Suprapubic skin (tissue), 4 donors: Measurements from ENCODE around the gene HSD17B1. TPM values are rescaled to one million over a fixed set of nuclear protein-coding genes. Genes with fewer than 3 reads are reported as not detected.
A peak's percentile ranks its signal among the peaks of the same experiment; 100 is the strongest.

ENCODE experiments used
- DNase-seq, 2 donors: peaks; one replicate each; pipeline ENCODE4 v3.0.0-alpha.2; 2019; ENCODE audit warnings: low spot score in 2 of 2
- H3K27ac ChIP-seq: fragments of 200-600 bp; sonication (generic); one replicate; pipeline ENCODE4 v1.5.1; 2019
- H3K27me3 ChIP-seq: fragments of 200-600 bp; sonication (generic); one replicate; pipeline ENCODE4 v1.5.1; 2019
- H3K36me3 ChIP-seq: fragments of 200-600 bp; sonication (generic); one replicate; pipeline ENCODE4 v1.5.1; 2019
- H3K4me1 ChIP-seq: fragments of 200-600 bp; sonication (generic); one replicate; pipeline ENCODE4 v1.5.1; 2019
- H3K4me3 ChIP-seq: fragments of 200-600 bp; sonication (generic); one replicate; pipeline ENCODE4 v1.5.1; 2019; ENCODE audit warnings: mild to moderate bottlenecking
- H3K9me3 ChIP-seq: fragments of 200-600 bp; sonication (generic); one replicate; pipeline ENCODE4 v1.5.1; 2019
- EP300 ChIP-seq: sonication (generic); formaldehyde crosslinking; IDR thresholded peaks from one replicate; pipeline ENCODE4 v1.6.1; 2017; ENCODE audit warnings: antibody characterized with exemption
- POLR2A ChIP-seq, 2 donors: fragments of 450-650 bp; IDR thresholded peaks; one replicate each; pipeline ENCODE4 v1.6.1; 2017; ENCODE audit warnings: antibody characterized with exemption in 2 of 2, mild to moderate bottlenecking in 2 of 2, moderate library complexity in 2 of 2
- POLR2AphosphoS5 ChIP-seq, 3 donors: sonication (generic); formaldehyde crosslinking; IDR thresholded peaks; one replicate each; pipeline ENCODE4 v1.6.1; 2017; ENCODE audit warnings: antibody characterized with exemption in 3 of 3
- WGBS: methylation state at CpG from one replicate; pipeline ENCODE4 v1.1.5; 2018; 5-methylcytosine and 5-hydroxymethylcytosine counted together
- total RNA-seq, 4 donors: library from RNA; depleted of rRNA; stranded (reverse); fragments of >200 nt; gene quantifications; one replicate each; pipeline ENCODE4 v1.1.0, GENCODE V29; 2016
- TF ChIP-seq, protein P1 (sequence below), 2 donors: fragments of 200-600 bp in 1 of 2; fragments of 450-650 bp in 1 of 2; sonication (generic) in 1 of 2; IDR thresholded peaks; one replicate each; pipeline ENCODE4 v1.5.1; 2016 to 2019; ENCODE audit warnings: antibody characterized with exemption in 2 of 2, mild to moderate bottlenecking in 1 of 2, moderate library complexity in 1 of 2

The HSD17B1 gene
- total RNA-seq, 4 donors from 2014 or later: 1.2 to 8.8 (median 3.2) TPM

DNA sequence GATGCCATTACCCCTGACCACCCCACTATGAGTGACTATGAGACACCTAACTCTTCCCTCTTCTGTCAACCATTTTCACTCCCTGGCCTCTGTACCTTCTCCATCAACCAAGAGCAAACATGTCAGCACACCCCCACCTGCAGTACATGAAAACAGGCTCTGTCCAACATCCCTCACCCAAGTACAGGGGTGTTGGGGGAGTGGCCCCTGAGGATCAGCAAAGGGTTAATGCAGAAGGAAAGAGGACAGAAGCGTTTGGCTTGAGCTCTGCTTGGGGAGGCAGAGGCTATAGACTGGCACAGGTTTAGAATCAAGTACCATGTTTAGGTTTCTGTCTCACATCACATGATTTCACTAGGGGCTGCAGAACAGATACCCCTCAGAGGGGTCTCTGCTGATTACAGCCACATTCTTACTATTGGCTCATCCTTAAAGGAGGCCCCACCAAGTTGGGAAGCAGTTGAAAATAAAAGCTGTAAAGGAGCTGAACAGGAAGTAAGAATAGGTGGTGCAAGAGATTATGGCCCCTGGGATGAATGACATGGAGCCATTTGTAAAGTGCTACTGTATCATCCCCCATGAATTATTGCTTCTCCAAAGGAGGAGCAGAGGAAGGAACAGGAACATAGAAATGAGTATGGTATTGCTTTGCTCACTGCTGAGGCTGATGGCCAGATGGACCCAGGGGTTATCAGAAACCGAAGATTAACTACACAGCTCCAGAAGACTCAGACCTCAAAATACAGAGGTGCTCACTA is 27.2 kb downstream of the HSD17B1 start:
- DNase-seq: no peak
- H3K36me3 ChIP-seq: peaks cover 57% of the 10 kb centered on the region

DNA sequence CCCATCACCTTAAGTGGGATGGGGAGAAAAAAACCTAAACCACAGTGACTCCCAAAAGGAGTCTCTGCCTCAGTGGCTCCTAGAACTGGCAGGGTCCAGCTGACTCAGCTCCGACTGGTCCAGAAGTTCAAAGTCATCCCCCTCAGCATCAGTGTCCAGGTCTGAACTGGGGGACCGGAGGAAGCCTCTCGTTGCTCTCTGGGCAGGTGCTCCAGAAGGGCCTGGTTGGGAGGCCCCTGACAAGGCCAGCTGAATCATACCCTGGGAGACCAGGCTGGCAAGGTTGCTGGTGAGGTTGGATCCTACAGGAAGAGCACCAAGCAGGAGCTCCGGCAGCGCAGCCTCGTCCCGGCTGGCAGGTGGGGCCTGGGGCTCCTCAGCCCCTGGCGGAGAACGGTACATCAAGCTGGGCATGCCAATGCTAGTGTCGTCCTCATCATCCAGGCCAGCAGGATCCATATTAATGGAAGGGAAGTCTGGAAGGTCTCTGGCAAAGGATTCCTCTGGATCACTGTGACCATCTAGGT is 29.1 kb downstream of the HSD17B1 start:
- Histone ChIP-seq H3K4me1 (peaks cover 37% of the 10 kb centered on the region), H3K36me3 (peaks cover 71% of the 10 kb centered on the region)

More for the DNA sequence above, 27.2 kb downstream of the HSD17B1 start:
- Histone ChIP-seq H3K4me1 (peaks cover 20% of the 10 kb centered on the region), H3K4me3 (no peak overlapping the region), H3K27me3 (no peaks in the 10 kb centered on the region), H3K9me3 (no peaks in the 10 kb centered on the region), H3K27ac (no peak overlapping the region)
- no peak for TF ChIP-seq POLR2AphosphoS5 (IDR thresholded peaks at IDR 0.05)
- TF ChIP-seq, protein P1, sequence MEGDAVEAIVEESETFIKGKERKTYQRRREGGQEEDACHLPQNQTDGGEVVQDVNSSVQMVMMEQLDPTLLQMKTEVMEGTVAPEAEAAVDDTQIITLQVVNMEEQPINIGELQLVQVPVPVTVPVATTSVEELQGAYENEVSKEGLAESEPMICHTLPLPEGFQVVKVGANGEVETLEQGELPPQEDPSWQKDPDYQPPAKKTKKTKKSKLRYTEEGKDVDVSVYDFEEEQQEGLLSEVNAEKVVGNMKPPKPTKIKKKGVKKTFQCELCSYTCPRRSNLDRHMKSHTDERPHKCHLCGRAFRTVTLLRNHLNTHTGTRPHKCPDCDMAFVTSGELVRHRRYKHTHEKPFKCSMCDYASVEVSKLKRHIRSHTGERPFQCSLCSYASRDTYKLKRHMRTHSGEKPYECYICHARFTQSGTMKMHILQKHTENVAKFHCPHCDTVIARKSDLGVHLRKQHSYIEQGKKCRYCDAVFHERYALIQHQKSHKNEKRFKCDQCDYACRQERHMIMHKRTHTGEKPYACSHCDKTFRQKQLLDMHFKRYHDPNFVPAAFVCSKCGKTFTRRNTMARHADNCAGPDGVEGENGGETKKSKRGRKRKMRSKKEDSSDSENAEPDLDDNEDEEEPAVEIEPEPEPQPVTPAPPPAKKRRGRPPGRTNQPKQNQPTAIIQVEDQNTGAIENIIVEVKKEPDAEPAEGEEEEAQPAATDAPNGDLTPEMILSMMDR (IDR thresholded peaks at IDR 0.05): no peak
- TF ChIP-seq POLR2A (IDR thresholded peaks at IDR 0.05): no peak
- TF ChIP-seq EP300: no peak
- WGBS: 48% methylated on average over 2 of the region's 2 CpGs

DNA sequence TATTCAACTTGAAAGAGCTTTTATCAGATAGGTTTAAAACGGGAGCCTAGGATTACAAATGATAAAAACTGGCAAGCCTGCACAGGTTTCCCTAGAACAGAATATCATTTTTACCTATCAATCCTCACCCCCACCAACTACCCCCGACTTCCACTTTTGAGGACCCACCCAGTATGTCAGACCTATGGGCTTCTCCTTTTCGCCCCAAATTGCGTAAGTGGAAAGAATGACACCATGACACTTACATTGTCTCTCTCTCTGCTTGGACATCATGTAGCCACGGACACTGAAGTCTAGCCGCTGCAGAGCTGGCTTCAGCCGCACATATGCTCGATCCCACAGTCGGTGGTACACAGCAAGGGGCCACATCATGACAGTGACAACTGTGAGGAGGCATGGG is 32.2 kb downstream of the HSD17B1 start:
- no peak overlapping the region for H3K4me3 ChIP-seq
- H3K4me1 ChIP-seq: peaks cover 37% of the 10 kb centered on the region
- WGBS: 71% methylated on average over 9 of the region's 9 CpGs
- DNase-seq: no peak
- H3K27ac ChIP-seq: peak overlapping the region; percentile 26
- no peak for TF ChIP-seq POLR2AphosphoS5 (IDR thresholded peaks at IDR 0.05)
- no peak for TF ChIP-seq EP300
- no peak for TF ChIP-seq POLR2A (IDR thresholded peaks at IDR 0.05)
- no peaks in the 10 kb centered on the region for H3K9me3 ChIP-seq
- peaks cover 86% of the 10 kb centered on the region for H3K36me3 ChIP-seq
- no peaks in the 10 kb centered on the region for H3K27me3 ChIP-seq

More for the DNA sequence above, 29.1 kb downstream of the HSD17B1 start:
- DNase-seq: no peak
- H3K9me3 ChIP-seq: no peaks in the 10 kb centered on the region
- no peak for TF ChIP-seq POLR2AphosphoS5 (IDR thresholded peaks at IDR 0.05)
- TF ChIP-seq POLR2A (IDR thresholded peaks at IDR 0.05): no peak
- TF ChIP-seq, protein P1 (IDR thresholded peaks at IDR 0.05): no peak
- no peak for TF ChIP-seq EP300
- no peak overlapping the region for H3K27ac ChIP-seq
- no peak overlapping the region for H3K4me3 ChIP-seq
- WGBS: 83% methylated on average over 4 of the region's 10 CpGs
- no peaks in the 10 kb centered on the region for H3K27me3 ChIP-seq

DNA sequence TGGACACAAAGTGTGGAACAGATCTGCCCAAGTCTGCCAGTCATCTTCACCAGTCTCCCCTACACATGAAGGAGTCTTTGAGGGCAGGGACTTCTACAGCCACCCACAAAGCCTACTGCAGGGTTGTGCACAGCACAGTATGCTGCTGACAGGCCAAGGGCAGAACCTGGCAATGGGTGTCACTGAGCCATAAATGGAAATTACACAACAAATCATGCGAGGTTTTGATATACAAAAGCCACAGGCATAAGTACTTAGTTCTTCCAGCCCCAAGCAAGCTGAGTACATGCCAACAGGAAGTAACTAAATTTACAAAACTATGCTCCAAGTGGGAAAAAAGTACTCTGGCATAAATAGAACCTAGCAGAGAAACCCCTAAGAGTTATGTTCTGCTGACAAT is 32.6 kb downstream of the HSD17B1 start:
- Histone ChIP-seq H3K27me3 (no peaks in the 10 kb centered on the region), H3K36me3 (peaks cover 86% of the 10 kb centered on the region), H3K9me3 (no peaks in the 10 kb centered on the region), H3K27ac (peak overlapping the region; percentile 26), H3K4me3 (no peak overlapping the region), H3K4me1 (peaks cover 37% of the 10 kb centered on the region)
- no peak for DNase-seq
- TF ChIP-seq EP300: no peak
- TF ChIP-seq POLR2AphosphoS5 (IDR thresholded peaks at IDR 0.05): no peak
- TF ChIP-seq, protein P1 (IDR thresholded peaks at IDR 0.05): no peak
- no peak for TF ChIP-seq POLR2A (IDR thresholded peaks at IDR 0.05)
- WGBS: 6% methylated on average over 1 of the region's 1 CpG

DNA sequence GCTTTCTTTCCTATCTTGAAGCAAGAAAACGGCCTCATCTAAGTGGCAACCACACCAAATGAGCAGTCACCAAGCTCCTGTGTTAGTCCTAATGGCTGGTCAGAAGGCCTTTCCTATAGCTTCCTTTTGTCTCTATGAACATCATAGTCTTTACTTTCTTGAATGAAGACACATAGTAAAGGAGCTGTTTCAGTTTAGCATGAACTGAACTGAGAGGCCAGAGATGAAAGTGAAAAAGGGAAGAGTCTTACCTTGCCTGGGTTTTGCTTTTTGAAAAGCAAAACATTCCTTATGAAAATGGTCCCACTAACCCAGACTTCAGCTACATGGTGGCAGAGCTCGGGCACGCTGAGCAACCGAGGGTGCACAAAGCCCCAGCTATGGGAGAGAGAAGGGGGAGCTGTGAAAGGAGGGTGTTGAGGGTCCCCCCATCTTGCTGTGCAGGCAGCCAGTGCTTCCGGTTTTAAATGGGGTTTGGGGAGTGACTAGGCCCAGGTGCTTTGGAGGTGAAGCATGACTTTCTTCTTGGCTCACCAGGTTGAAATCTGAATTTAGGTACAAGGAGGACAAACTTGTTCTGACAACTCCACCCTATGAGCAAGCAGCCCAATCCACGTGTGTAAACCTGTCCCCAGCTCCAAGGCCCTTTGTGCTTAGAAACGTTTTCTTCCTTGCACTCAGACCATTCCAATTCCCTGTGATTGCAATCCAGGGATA is 33.9 kb downstream of the HSD17B1 start:
- H3K9me3 ChIP-seq: no peaks in the 10 kb centered on the region
- no peak overlapping the region for H3K4me3 ChIP-seq
- H3K27ac ChIP-seq: peak overlapping the region; percentile 73
- DNase-seq: no peak
- WGBS: 56% methylated on average over 7 of the region's 7 CpGs
- TF ChIP-seq EP300 (no peak), POLR2AphosphoS5 (IDR thresholded peaks at IDR 0.05) (peak in 1 of 3 donors; percentile 38), POLR2A (IDR thresholded peaks at IDR 0.05) (no peak)
- TF ChIP-seq, protein P1 (IDR thresholded peaks at IDR 0.05): no peak
- peaks cover 88% of the 10 kb centered on the region for H3K36me3 ChIP-seq
- no peaks in the 10 kb centered on the region for H3K27me3 ChIP-seq
- peaks cover 37% of the 10 kb centered on the region for H3K4me1 ChIP-seq
